GM12891 (cell line): ENCODE results near the gene PSMD13.
"Not testable (repeated sequence)": the region's sequence is repeated elsewhere in the genome, so short reads cannot be mapped to it uniquely, and the experiment has no call there.

Experiments used
- POLR2A ChIP-seq: IDR thresholded peaks from 2 replicates; pipeline ENCODE4 v1.6.1; 2011; ENCODE audit warnings: low read depth, low read length, control low read depth
- POLR2AphosphoS5 ChIP-seq: IDR thresholded peaks from 2 replicates; pipeline ENCODE4 v1.6.1; 2011; ENCODE audit warnings: low read depth, low read length, control low read depth
- POU2F2 ChIP-seq: IDR thresholded peaks from 2 replicates; pipeline ENCODE4 v1.6.1; 2011; ENCODE audit warnings: low read depth, mild to moderate bottlenecking, control low read depth, low read length, moderate library complexity
- TAF1 ChIP-seq: IDR thresholded peaks from 2 replicates; pipeline ENCODE4 v1.6.1; 2011; ENCODE audit warnings: low read depth, low read length, control low read depth

DNA sequence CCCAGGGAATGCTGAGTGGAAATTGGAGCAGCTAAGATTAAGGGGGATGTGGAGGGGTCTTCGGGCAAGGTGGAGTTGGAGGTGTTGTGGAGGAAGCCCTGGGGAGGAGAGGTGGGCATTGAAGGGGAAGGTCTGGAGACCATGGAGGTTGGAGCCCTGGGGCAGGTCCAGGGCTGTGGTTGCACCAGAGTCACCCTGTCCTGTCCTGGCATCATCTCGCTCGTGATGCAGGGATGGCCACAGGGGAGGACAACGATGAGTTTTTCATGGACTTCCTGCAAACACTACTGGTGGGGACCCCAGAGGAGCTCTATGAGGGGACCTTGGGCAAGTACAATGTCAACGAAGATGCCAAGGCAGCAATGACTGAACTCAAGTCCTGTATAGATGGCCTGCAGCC, 43.3 kb upstream of the PSMD13 start:
- TF ChIP-seq TAF1, POLR2A, POLR2AphosphoS5, POU2F2: not testable (repeated sequence)
